GM23338 (cell line): ENCODE data around the gene MPPE1. TPM values are rescaled to one million over a fixed set of nuclear protein-coding genes. Genes with fewer than 3 reads are reported as not detected.

Source experiments
- ATAC-seq: fragments of 200-7000 bp; cut with Tn5 transposase; 3 replicates; pipeline ENCODE4 v1.9.1; 2020
- DNase-seq: peaks from one replicate; pipeline ENCODE4 v3.0.0-alpha.2; 2015; ENCODE audit warnings: low spot score
- H2AFZ ChIP-seq: fragments of 200-600 bp; sonication (generic); 2 replicates; pipeline ENCODE4 v1.8.0; 2016; ENCODE audit warnings: antibody characterized with exemption, mild to moderate bottlenecking, moderate library complexity
- H3F3A ChIP-seq: fragments of 200-600 bp; sonication (generic); replicated peaks from 2 replicates; pipeline ENCODE4 v1.8.0; 2017; ENCODE audit warnings: antibody characterized with exemption, mixed run types, low read depth
- H3K27ac ChIP-seq: fragments of 200-600 bp; sonication (generic); 2 replicates; pipeline ENCODE4 v1.6.1; 2016; ENCODE audit warnings: low read depth
- H3K27me3 ChIP-seq: fragments of 200-600 bp; sonication (generic); 2 replicates; pipeline ENCODE4 v1.8.0; 2016; ENCODE audit warnings: mild to moderate bottlenecking, mixed run types, moderate library complexity; ENCODE audit not compliant: insufficient read depth
- H3K36me3 ChIP-seq: fragments of 200-600 bp; sonication (generic); 2 replicates; pipeline ENCODE4 v1.8.0; 2016; ENCODE audit warnings: mild to moderate bottlenecking; ENCODE audit not compliant: insufficient read depth
- H3K4me1 ChIP-seq: fragments of 200-600 bp; sonication (generic); 2 replicates; pipeline ENCODE4 v1.8.0; 2016; ENCODE audit warnings: mild to moderate bottlenecking, moderate library complexity; ENCODE audit not compliant: insufficient read depth
- H3K4me2 ChIP-seq: fragments of 200-600 bp; sonication (generic); 2 replicates; pipeline ENCODE4 v1.7.1; 2017; ENCODE audit warnings: mixed run types
- H3K4me3 ChIP-seq: fragments of 200-600 bp; sonication (generic); 2 replicates; pipeline ENCODE4 v1.6.1; 2016; ENCODE audit warnings: mixed run types
- H3K79me2 ChIP-seq: fragments of 200-600 bp; sonication (generic); replicated peaks from 2 replicates; pipeline ENCODE4 v1.8.0; 2017; ENCODE audit warnings: mild to moderate bottlenecking; ENCODE audit not compliant: insufficient read depth
- H3K9me2 ChIP-seq: fragments of 200-600 bp; sonication (generic); 2 replicates; pipeline ENCODE4 v1.8.0; 2017; ENCODE audit not compliant: insufficient read depth
- H4K20me1 ChIP-seq: fragments of 200-600 bp; sonication (generic); replicated peaks from 2 replicates; pipeline ENCODE4 v1.8.0; 2017; ENCODE audit warnings: mild to moderate bottlenecking; ENCODE audit not compliant: insufficient read depth
- H3K27ac Mint-ChIP-seq: 2 replicates; pipeline ENCODE4 v1.8.0; 2020; ENCODE audit warnings: inconsistent platforms, mild to moderate bottlenecking, moderate library complexity, mixed read lengths
- H3K27me3 Mint-ChIP-seq: 3 replicates; pipeline ENCODE4 v1.8.0; 2022; ENCODE audit warnings: low read depth, mild to moderate bottlenecking, moderate library complexity, mixed read lengths, inconsistent platforms; ENCODE audit not compliant: insufficient read depth, poor library complexity
- H3K36me3 Mint-ChIP-seq: 3 replicates; pipeline ENCODE4 v1.8.0; 2021; ENCODE audit warnings: low read depth, mild to moderate bottlenecking, inconsistent platforms, moderate library complexity, mixed read lengths
- H3K4me1 Mint-ChIP-seq: 3 replicates; pipeline ENCODE4 v1.8.0; 2020; ENCODE audit warnings: mild to moderate bottlenecking, inconsistent platforms, mixed read lengths
- H3K4me3 Mint-ChIP-seq: 3 replicates; pipeline ENCODE4 v1.8.0; 2021; ENCODE audit warnings: moderate library complexity, mild to moderate bottlenecking, inconsistent platforms, mixed read lengths
- H3K9me3 Mint-ChIP-seq: 3 replicates; pipeline ENCODE4 v1.8.0; 2020; ENCODE audit warnings: moderate library complexity, mild to moderate bottlenecking, inconsistent platforms, mixed read lengths
- CREB1 ChIP-seq: fragments of 250-450 bp; sonication (Bioruptor Pico); IDR thresholded peaks from 2 replicates; pipeline ENCODE4 v1.5.0; 2020; ENCODE audit warnings: low read depth, mild to moderate bottlenecking, moderate library complexity
- EZH2 ChIP-seq: fragments of 200-600 bp; sonication (generic); IDR thresholded peaks from one replicate; pipeline ENCODE4 v1.8.0; 2017; ENCODE audit warnings: antibody characterized with exemption, mild to moderate bottlenecking, low read depth; ENCODE audit not compliant: unreplicated experiment
- EZH2phosphoT487 ChIP-seq: fragments of 200-600 bp; sonication (generic); IDR thresholded peaks from one replicate; pipeline ENCODE4 v1.8.1; 2018; ENCODE audit warnings: antibody characterized with exemption; ENCODE audit not compliant: unreplicated experiment
- JUNB ChIP-seq: IDR thresholded peaks from one replicate; pipeline ENCODE4 v1.6.1; 2016; ENCODE audit warnings: antibody characterized with exemption; ENCODE audit not compliant: unreplicated experiment
- NANOG ChIP-seq: IDR thresholded peaks from 2 replicates; pipeline ENCODE4 v1.6.1; 2016; ENCODE audit warnings: antibody characterized with exemption, borderline replicate concordance
- POLR2AphosphoS5 ChIP-seq: IDR thresholded peaks from 2 replicates; pipeline ENCODE4 v1.6.1; 2016; ENCODE audit warnings: antibody characterized with exemption, low read depth
- STAT1 ChIP-seq: IDR thresholded peaks from one replicate; pipeline ENCODE4 v1.6.1; 2016; ENCODE audit warnings: antibody characterized with exemption; ENCODE audit not compliant: unreplicated experiment
- ZNF114 ChIP-seq: fragments of 250-450 bp; sonication (Bioruptor Pico); IDR thresholded peaks from 2 replicates; pipeline ENCODE4 v1.5.0; 2020; ENCODE audit warnings: mild to moderate bottlenecking, moderate library complexity
- ZNF331 ChIP-seq: fragments of 250-450 bp; sonication (Bioruptor Pico); IDR thresholded peaks from 2 replicates; pipeline ENCODE4 v1.5.0; 2020; ENCODE audit warnings: low read depth, mild to moderate bottlenecking, moderate library complexity
- polyA plus RNA-seq: library from polyadenylated mRNA; unstranded; fragments of >200 nt; fragmentation: Nextera tagmentation; extraction: Ambion mirVana; gene quantifications from 2 replicates; pipeline ENCODE4 v1.2.1, GENCODE V29; 2016
- total RNA-seq: library from RNA; depleted of rRNA; stranded (reverse); fragments of >200 nt; shearing (Covaris generic); gene quantifications from 2 replicates; pipeline ENCODE4 v1.2.3, GENCODE V29; 2014
- TF ChIP-seq, protein P1 (sequence below), 2 experiments: fragments of 200-600 bp in 1 of 2; sonication (generic) in 1 of 2; conservative IDR thresholded peaks; 2 replicates each; pipeline versions ENCODE4 v1.5.1 to v1.6.1; 2016 to 2017; ENCODE audit warnings: antibody characterized with exemption in 2 of 2, low read depth in 2 of 2, mild to moderate bottlenecking in 2 of 2, moderate library complexity in 1 of 2
- TF ChIP-seq, protein P2 (sequence below): fragments of 250-450 bp; sonication (Bioruptor Pico); IDR thresholded peaks from 2 replicates; pipeline ENCODE4 v1.5.0; 2020; ENCODE audit warnings: mild to moderate bottlenecking, moderate library complexity
- TF ChIP-seq, protein P3 (sequence below): IDR thresholded peaks from one replicate; pipeline ENCODE4 v1.6.1; 2018; ENCODE audit warnings: antibody characterized with exemption; ENCODE audit not compliant: unreplicated experiment
- TF ChIP-seq, protein P4 (sequence below): IDR thresholded peaks from 2 replicates; pipeline ENCODE4 v1.6.1; 2016; ENCODE audit warnings: antibody characterized with exemption

Gene MPPE1
- total and polyA plus RNA-seq, 2 experiments from 2014 or later, result 18.8 to 24.6 TPM

DNA sequence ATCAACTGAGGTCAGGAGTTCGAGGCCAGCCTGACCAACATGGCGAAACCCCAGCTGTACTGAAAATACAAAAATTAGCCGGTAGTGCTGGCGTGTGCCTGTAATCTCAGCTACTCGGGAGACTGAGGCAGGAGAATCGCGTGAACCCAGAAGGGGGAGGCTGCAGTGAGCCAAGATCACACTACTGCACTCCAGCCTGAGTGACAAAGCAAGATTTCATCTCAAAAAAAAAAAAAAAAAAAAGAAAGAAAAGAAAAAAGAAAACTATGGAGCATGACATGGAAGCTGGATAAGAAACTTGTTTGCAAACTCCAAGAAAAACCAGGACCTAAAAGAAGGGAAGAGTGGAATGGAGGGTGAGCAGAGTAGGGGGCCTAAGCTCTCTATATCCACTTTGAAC lies 58.8 kb downstream of the MPPE1 start:
- H4K20me1 ChIP-seq, result no peaks in the 10 kb centered on the region
- TF ChIP-seq, protein P1, sequence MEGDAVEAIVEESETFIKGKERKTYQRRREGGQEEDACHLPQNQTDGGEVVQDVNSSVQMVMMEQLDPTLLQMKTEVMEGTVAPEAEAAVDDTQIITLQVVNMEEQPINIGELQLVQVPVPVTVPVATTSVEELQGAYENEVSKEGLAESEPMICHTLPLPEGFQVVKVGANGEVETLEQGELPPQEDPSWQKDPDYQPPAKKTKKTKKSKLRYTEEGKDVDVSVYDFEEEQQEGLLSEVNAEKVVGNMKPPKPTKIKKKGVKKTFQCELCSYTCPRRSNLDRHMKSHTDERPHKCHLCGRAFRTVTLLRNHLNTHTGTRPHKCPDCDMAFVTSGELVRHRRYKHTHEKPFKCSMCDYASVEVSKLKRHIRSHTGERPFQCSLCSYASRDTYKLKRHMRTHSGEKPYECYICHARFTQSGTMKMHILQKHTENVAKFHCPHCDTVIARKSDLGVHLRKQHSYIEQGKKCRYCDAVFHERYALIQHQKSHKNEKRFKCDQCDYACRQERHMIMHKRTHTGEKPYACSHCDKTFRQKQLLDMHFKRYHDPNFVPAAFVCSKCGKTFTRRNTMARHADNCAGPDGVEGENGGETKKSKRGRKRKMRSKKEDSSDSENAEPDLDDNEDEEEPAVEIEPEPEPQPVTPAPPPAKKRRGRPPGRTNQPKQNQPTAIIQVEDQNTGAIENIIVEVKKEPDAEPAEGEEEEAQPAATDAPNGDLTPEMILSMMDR (conservative IDR thresholded peaks at IDR 0.05; ENCODE audit: low read depth in 2 of 2), result no peak
- TF ChIP-seq ZNF114 (CRISPR knock-in tag) (no peak), POLR2AphosphoS5 (no peak), NANOG (no peak), STAT1 (no peak), JUNB (no peak), EZH2phosphoT487 (no peak), ZNF331 (CRISPR knock-in tag) (no peak), CREB1 (CRISPR knock-in tag) (no peak), EZH2 (no peak)
- TF ChIP-seq, protein P2, sequence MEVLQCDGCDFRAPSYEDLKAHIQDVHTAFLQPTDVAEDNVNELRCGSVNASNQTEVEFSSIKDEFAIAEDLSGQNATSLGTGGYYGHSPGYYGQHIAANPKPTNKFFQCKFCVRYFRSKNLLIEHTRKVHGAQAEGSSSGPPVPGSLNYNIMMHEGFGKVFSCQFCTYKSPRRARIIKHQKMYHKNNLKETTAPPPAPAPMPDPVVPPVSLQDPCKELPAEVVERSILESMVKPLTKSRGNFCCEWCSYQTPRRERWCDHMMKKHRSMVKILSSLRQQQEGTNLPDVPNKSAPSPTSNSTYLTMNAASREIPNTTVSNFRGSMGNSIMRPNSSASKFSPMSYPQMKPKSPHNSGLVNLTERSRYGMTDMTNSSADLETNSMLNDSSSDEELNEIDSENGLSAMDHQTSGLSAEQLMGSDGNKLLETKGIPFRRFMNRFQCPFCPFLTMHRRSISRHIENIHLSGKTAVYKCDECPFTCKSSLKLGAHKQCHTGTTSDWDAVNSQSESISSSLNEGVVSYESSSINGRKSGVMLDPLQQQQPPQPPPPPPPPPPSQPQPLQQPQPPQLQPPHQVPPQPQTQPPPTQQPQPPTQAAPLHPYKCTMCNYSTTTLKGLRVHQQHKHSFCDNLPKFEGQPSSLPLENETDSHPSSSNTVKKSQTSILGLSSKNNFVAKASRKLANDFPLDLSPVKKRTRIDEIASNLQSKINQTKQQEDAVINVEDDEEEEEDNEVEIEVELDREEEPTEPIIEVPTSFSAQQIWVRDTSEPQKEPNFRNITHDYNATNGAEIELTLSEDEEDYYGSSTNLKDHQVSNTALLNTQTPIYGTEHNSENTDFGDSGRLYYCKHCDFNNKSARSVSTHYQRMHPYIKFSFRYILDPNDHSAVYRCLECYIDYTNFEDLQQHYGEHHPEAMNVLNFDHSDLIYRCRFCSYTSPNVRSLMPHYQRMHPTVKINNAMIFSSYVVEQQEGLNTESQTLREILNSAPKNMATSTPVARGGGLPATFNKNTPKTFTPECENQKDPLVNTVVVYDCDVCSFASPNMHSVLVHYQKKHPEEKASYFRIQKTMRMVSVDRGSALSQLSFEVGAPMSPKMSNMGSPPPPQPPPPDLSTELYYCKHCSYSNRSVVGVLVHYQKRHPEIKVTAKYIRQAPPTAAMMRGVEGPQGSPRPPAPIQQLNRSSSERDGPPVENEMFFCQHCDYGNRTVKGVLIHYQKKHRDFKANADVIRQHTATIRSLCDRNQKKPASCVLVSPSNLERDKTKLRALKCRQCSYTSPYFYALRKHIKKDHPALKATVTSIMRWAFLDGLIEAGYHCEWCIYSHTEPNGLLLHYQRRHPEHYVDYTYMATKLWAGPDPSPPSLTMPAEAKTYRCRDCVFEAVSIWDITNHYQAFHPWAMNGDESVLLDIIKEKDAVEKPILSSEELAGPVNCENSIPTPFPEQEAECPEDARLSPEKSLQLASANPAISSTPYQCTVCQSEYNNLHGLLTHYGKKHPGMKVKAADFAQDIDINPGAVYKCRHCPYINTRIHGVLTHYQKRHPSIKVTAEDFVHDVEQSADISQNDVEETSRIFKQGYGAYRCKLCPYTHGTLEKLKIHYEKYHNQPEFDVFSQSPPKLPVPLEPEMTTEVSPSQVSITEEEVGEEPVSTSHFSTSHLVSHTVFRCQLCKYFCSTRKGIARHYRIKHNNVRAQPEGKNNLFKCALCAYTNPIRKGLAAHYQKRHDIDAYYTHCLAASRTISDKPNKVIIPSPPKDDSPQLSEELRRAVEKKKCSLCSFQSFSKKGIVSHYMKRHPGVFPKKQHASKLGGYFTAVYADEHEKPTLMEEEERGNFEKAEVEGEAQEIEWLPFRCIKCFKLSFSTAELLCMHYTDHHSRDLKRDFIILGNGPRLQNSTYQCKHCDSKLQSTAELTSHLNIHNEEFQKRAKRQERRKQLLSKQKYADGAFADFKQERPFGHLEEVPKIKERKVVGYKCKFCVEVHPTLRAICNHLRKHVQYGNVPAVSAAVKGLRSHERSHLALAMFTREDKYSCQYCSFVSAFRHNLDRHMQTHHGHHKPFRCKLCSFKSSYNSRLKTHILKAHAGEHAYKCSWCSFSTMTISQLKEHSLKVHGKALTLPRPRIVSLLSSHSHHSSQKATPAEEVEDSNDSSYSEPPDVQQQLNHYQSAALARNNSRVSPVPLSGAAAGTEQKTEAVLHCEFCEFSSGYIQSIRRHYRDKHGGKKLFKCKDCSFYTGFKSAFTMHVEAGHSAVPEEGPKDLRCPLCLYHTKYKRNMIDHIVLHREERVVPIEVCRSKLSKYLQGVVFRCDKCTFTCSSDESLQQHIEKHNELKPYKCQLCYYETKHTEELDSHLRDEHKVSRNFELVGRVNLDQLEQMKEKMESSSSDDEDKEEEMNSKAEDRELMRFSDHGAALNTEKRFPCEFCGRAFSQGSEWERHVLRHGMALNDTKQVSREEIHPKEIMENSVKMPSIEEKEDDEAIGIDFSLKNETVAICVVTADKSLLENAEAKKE, result no peak
- TF ChIP-seq, protein P3, sequence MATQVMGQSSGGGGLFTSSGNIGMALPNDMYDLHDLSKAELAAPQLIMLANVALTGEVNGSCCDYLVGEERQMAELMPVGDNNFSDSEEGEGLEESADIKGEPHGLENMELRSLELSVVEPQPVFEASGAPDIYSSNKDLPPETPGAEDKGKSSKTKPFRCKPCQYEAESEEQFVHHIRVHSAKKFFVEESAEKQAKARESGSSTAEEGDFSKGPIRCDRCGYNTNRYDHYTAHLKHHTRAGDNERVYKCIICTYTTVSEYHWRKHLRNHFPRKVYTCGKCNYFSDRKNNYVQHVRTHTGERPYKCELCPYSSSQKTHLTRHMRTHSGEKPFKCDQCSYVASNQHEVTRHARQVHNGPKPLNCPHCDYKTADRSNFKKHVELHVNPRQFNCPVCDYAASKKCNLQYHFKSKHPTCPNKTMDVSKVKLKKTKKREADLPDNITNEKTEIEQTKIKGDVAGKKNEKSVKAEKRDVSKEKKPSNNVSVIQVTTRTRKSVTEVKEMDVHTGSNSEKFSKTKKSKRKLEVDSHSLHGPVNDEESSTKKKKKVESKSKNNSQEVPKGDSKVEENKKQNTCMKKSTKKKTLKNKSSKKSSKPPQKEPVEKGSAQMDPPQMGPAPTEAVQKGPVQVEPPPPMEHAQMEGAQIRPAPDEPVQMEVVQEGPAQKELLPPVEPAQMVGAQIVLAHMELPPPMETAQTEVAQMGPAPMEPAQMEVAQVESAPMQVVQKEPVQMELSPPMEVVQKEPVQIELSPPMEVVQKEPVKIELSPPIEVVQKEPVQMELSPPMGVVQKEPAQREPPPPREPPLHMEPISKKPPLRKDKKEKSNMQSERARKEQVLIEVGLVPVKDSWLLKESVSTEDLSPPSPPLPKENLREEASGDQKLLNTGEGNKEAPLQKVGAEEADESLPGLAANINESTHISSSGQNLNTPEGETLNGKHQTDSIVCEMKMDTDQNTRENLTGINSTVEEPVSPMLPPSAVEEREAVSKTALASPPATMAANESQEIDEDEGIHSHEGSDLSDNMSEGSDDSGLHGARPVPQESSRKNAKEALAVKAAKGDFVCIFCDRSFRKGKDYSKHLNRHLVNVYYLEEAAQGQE, result no peak
- TF ChIP-seq, protein P4, sequence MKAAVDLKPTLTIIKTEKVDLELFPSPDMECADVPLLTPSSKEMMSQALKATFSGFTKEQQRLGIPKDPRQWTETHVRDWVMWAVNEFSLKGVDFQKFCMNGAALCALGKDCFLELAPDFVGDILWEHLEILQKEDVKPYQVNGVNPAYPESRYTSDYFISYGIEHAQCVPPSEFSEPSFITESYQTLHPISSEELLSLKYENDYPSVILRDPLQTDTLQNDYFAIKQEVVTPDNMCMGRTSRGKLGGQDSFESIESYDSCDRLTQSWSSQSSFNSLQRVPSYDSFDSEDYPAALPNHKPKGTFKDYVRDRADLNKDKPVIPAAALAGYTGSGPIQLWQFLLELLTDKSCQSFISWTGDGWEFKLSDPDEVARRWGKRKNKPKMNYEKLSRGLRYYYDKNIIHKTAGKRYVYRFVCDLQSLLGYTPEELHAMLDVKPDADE, result no peak
- no peak overlapping the region for H3K27ac Mint-ChIP-seq
- H3K9me3 Mint-ChIP-seq, result no peaks in the 10 kb centered on the region; the same call in 2 of the 3 replicates
- H3K4me1 Mint-ChIP-seq, result peaks cover 13% of the 10 kb centered on the region; the same call in 2 of the 3 replicates
- H3K4me3 ChIP-seq, result no peak overlapping the region
- H3K4me2 ChIP-seq, result no peak overlapping the region
- no peaks in the 10 kb centered on the region for H3K27me3 ChIP-seq
- peaks cover 30% of the 10 kb centered on the region for H3K79me2 ChIP-seq
- no peaks in the 10 kb centered on the region for H3K36me3 Mint-ChIP-seq
- H3K4me3 Mint-ChIP-seq, result no peak overlapping the region
- H3F3A ChIP-seq, result no peaks in the 10 kb centered on the region; the same call in 1 of the 2 replicates
- H3K27ac ChIP-seq, result no peak overlapping the region
- no peaks in the 10 kb centered on the region; the same call in 1 of the 2 replicates for H3K4me1 ChIP-seq
- H2AFZ ChIP-seq, result no peak overlapping the region
- no peaks in the 10 kb centered on the region for H3K36me3 ChIP-seq
- DNase-seq, result no peak
- no peaks in the 10 kb centered on the region for H3K9me2 ChIP-seq
- H3K27me3 Mint-ChIP-seq, result peaks cover 10% of the 10 kb centered on the region
- no peak for ATAC-seq
